Osteoblast (primary cell): ENCODE results near the gene MAPKAPK5. TPM values are rescaled to one million over a fixed set of nuclear protein-coding genes. Genes with fewer than 3 reads are reported as not detected.

Experiments used
- DNase-seq: peaks from one replicate; pipeline ENCODE4 v3.0.0; 2011; ENCODE audit warnings: low spot score, mixed read lengths; ENCODE audit not compliant: insufficient read length; ENCODE audit errors: missing footprints
- H2AFZ ChIP-seq: 2 replicates; pipeline ENCODE4 v1.6.0; 2011; ENCODE audit warnings: mild to moderate bottlenecking, low read length
- H3K27ac ChIP-seq: 2 replicates; pipeline ENCODE4 v1.5.1; 2011; ENCODE audit warnings: mild to moderate bottlenecking, low read depth, low read length, moderate library complexity
- H3K27me3 ChIP-seq: 2 replicates; pipeline ENCODE4 v1.6.0; 2012; ENCODE audit warnings: mild to moderate bottlenecking, control low read depth, inconsistent platforms, low read length, moderate library complexity; ENCODE audit not compliant: insufficient read depth
- H3K36me3 ChIP-seq: 2 replicates; pipeline ENCODE4 v1.5.1; 2011; ENCODE audit warnings: mild to moderate bottlenecking, low read length, control low read depth, moderate library complexity; ENCODE audit not compliant: insufficient read depth
- H3K4me1 ChIP-seq: 2 replicates; pipeline ENCODE4 v1.5.1; 2011; ENCODE audit warnings: mild to moderate bottlenecking, low read length, control low read depth, moderate library complexity; ENCODE audit not compliant: insufficient read depth
- H3K4me2 ChIP-seq: 2 replicates; pipeline ENCODE4 v1.6.0; 2011; ENCODE audit warnings: mild to moderate bottlenecking, low read length; ENCODE audit not compliant: insufficient read depth
- H3K4me3 ChIP-seq: fragments of 200-600 bp; sonication (generic); 3 replicates; pipeline ENCODE4 v1.5.1; 2012; ENCODE audit warnings: mild to moderate bottlenecking, low read length, inconsistent platforms; ENCODE audit not compliant: insufficient read depth
- H3K79me2 ChIP-seq: 2 replicates; pipeline ENCODE4 v1.6.0; 2012; ENCODE audit warnings: mild to moderate bottlenecking, low read length, control low read depth, inconsistent platforms; ENCODE audit not compliant: insufficient read depth
- H3K9me3 ChIP-seq: 2 replicates; pipeline ENCODE4 v1.5.1; 2011; ENCODE audit warnings: low read depth, low read length, control low read depth
- H4K20me1 ChIP-seq: 2 replicates; pipeline ENCODE4 v1.6.0; 2012; ENCODE audit warnings: mild to moderate bottlenecking, low read length, control low read depth; ENCODE audit not compliant: insufficient read depth
- total RNA-seq: library from RNA; depleted of rRNA; stranded (reverse); fragments of >200 nt; gene quantifications from 2 replicates; pipeline ENCODE4 v1.2.3, GENCODE V29; 2012
- TF ChIP-seq, protein P1 (sequence below): IDR thresholded peaks from 2 replicates; pipeline ENCODE4 v1.5.1; 2011; ENCODE audit warnings: mild to moderate bottlenecking, low read depth, low read length, moderate library complexity; ENCODE audit errors: extremely low read depth

Gene MAPKAPK5
- total RNA-seq, 1 donor = 32.9 TPM

DNA sequence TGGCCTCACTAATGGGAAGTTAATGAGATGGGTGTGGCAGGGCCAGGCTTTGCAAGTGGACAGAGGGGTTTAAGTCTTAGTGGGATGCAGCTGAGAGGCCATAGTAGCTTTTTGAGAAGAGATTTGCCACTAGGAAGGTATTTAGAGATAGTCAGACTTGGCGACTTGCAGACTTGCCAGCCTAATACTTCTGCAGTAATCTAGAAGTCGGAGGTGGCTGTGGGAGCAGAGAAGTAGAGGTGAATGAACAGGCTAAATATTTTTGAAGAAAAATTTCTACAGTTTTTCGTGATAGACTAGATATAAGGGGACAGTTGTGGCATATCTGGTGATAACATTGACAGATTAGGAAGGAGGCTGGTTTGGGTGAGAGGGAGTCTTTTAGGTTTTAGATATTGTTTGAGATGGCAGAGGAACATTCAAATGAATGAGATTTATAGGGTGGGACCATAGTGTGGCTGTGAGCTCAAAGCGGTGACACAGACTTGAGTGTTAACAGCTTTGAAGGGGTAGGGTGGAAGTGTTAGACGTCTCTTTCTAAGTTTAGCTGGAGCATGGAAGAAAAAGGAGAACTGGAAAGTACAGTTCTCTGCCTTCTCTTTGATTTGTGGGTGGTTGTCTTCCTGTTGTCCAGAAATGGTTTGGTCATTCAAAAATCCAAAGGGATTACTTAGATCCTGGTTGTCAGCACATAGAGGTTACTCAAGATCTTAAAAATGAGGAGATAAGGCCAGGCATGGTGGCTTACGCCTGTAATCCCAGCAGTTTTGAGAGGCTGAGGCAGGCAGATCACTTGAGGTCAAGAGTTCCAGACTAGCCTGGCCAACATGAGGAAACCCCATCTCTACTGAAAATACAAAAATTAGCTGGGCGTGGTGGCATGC is 44.9 kb downstream of the MAPKAPK5 start:
- no peak overlapping the region for H3K27ac ChIP-seq
- H3K27me3 ChIP-seq = no peaks in the 10 kb centered on the region
- H3K4me3 ChIP-seq = no peak overlapping the region
- no peaks in the 10 kb centered on the region for H3K79me2 ChIP-seq
- TF ChIP-seq, protein P1, sequence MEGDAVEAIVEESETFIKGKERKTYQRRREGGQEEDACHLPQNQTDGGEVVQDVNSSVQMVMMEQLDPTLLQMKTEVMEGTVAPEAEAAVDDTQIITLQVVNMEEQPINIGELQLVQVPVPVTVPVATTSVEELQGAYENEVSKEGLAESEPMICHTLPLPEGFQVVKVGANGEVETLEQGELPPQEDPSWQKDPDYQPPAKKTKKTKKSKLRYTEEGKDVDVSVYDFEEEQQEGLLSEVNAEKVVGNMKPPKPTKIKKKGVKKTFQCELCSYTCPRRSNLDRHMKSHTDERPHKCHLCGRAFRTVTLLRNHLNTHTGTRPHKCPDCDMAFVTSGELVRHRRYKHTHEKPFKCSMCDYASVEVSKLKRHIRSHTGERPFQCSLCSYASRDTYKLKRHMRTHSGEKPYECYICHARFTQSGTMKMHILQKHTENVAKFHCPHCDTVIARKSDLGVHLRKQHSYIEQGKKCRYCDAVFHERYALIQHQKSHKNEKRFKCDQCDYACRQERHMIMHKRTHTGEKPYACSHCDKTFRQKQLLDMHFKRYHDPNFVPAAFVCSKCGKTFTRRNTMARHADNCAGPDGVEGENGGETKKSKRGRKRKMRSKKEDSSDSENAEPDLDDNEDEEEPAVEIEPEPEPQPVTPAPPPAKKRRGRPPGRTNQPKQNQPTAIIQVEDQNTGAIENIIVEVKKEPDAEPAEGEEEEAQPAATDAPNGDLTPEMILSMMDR = no peak
- DNase-seq = no peak
- H3K9me3 ChIP-seq = no peaks in the 10 kb centered on the region
- no peak overlapping the region for H3K4me2 ChIP-seq
- H3K4me1 ChIP-seq = no peaks in the 10 kb centered on the region
- no peak overlapping the region for H2AFZ ChIP-seq
- peaks cover 69% of the 10 kb centered on the region for H3K36me3 ChIP-seq
- no peaks in the 10 kb centered on the region for H4K20me1 ChIP-seq

DNA sequence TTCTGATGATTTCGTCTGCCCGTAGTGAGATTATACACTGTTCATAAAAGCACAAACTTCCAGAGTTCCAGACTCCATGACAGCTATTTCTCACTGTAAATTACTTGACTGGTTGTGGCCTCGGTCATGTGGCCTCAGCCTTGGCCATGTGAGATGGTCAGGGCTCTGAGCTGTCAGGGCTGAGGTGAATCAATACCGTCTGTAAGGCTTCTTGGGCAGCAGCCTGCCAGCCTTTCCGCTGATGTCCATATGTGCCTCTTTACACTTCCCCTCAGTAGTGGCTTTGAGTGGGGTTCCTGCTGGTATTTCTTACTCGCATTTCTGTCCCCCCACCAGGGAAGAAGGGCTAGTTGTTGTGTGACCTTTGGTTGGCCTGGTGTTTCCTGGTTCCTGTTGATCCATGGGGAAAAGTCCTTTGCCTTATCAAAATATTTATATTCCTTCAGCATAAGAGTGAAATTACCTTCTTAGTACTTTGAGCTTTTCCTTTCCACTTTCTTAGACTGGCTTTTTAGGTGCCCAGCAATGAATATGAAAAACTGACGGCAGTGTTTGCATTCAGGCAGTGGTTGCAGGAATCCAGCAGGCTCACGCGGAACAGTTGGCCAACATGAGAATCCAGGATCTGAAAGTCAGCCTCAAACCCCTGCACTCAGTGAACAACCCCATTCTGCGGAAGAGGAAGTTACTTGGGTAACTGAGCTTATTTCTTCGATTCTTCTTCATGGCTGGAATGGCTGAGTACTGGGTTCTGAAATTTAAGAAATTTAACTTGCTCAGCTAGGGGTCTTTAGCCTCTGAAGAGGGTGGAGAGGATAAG is 46.1 kb downstream of the MAPKAPK5 start:
- Histone ChIP-seq H3K36me3 (peaks cover 74% of the 10 kb centered on the region), H3K9me3 (no peaks in the 10 kb centered on the region)

DNA sequence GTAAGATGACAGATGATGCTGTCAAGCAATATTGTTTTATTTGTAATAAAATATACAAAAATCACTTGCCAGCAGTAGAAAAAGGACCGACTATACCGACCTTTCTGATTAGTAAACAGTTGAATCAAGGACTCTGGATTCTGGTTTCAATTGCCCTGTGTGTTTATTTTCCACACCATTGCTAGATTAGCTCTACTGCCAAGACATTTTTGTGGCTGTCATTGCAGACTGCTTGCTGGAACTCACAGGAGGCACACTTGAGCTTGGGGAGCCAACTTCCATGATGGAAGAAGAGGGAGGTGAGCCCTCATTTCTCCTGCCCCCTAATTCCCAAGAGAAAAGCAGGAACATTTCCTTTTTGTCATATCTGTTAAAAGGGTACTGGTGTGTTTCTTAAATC is 51.3 kb downstream of the MAPKAPK5 start:
- no peaks in the 10 kb centered on the region for H3K27me3 ChIP-seq

More for the DNA sequence above, 46.1 kb downstream of the MAPKAPK5 start:
- no peaks in the 10 kb centered on the region for H3K4me1 ChIP-seq
- no peak overlapping the region for H3K27ac ChIP-seq
- no peaks in the 10 kb centered on the region for H3K79me2 ChIP-seq
- H4K20me1 ChIP-seq = no peaks in the 10 kb centered on the region
- H3K4me3 ChIP-seq = no peak overlapping the region
- H3K27me3 ChIP-seq = no peaks in the 10 kb centered on the region
- no peak overlapping the region for H3K4me2 ChIP-seq
- TF ChIP-seq, protein P1 = no peak
- DNase-seq = no peak
- H2AFZ ChIP-seq = no peak overlapping the region

More for the DNA sequence above, 51.3 kb downstream of the MAPKAPK5 start:
- Histone ChIP-seq H3K4me3 (no peak overlapping the region), H4K20me1 (no peaks in the 10 kb centered on the region), H3K4me2 (no peak overlapping the region), H3K79me2 (no peaks in the 10 kb centered on the region), H3K9me3 (no peaks in the 10 kb centered on the region), H3K4me1 (no peaks in the 10 kb centered on the region), H3K36me3 (peaks cover 57% of the 10 kb centered on the region), H3K27ac (no peak overlapping the region), H2AFZ (no peak overlapping the region)
- TF ChIP-seq, protein P1 = no peak
- no peak for DNase-seq
